C4-2B (cell line): ENCODE measurements around the gene C1orf50.

ENCODE experiments used
- CTCF ChIP-seq: fragments of 450-650 bp; conservative IDR thresholded peaks from 2 replicates; pipeline ENCODE4 v1.5.1; 2017; ENCODE audit warnings: mild to moderate bottlenecking
- ZFX ChIP-seq: fragments of 450-650 bp; IDR thresholded peaks from 2 replicates; pipeline ENCODE4 v1.6.1; 2017

DNA sequence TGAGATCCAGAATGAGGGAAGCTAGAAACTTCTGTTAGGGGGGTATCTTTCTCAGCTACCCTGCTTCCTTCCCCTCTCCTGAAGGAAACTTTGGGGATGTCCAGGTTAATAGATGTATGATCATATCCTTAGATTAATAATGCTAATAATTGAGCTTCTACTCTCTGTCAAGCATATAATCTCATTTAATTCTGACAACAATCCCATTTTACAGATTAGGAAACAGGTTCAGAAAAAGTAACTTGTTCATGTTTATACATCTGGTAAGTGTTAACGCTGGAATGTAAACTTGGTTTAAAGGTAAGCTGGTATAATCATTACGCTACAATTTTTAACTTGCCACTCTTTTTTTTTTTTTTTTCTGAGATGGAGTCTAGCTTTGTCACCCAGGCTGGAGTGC lies 16.0 kb downstream of the C1orf50 start:
- TF ChIP-seq CTCF, result no peak
- no peak for TF ChIP-seq ZFX
